Measurements from ENCODE around the gene MYO3B.

DNA sequence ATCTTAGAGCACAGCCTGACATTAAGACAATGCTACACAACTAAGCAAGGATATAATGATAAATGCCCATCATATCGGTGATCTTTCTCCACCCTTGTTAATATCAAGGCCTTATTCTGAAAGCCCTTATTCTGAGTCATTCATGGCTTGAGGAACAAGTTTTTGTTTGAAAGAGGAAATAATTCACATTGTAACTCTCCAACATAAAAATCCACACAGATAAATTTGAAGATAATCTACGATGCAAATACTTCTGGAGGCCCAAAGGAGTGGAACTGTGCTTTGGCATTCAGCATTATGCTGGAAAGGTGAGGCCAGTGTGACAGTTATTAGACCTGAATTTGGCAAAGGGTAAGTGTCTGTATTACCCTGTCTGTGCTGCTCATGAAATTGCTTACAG, 227.4 kb downstream of the MYO3B start:
- TF ChIP-seq, protein P1, sequence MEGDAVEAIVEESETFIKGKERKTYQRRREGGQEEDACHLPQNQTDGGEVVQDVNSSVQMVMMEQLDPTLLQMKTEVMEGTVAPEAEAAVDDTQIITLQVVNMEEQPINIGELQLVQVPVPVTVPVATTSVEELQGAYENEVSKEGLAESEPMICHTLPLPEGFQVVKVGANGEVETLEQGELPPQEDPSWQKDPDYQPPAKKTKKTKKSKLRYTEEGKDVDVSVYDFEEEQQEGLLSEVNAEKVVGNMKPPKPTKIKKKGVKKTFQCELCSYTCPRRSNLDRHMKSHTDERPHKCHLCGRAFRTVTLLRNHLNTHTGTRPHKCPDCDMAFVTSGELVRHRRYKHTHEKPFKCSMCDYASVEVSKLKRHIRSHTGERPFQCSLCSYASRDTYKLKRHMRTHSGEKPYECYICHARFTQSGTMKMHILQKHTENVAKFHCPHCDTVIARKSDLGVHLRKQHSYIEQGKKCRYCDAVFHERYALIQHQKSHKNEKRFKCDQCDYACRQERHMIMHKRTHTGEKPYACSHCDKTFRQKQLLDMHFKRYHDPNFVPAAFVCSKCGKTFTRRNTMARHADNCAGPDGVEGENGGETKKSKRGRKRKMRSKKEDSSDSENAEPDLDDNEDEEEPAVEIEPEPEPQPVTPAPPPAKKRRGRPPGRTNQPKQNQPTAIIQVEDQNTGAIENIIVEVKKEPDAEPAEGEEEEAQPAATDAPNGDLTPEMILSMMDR (IDR thresholded peaks at IDR 0.05; ENCODE audit: low read length): no peak
- no peak for TF ChIP-seq EZH2phosphoT487 (IDR thresholded peaks at IDR 0.05; ENCODE audit: low read length)
